HepG2 (cell line): ENCODE measurements around the gene CD9. TPM values are rescaled to one million over a fixed set of nuclear protein-coding genes. Genes with fewer than 3 reads are reported as not detected.
A peak's percentile ranks its signal among the peaks of the same experiment; 100 is the strongest.

Experiments used
- CEBPG ChIP-seq: IDR thresholded peaks from 2 replicates; pipeline ENCODE4 v1.6.1; 2016
- CERS6 ChIP-seq: sonication (generic); formaldehyde crosslinking; IDR thresholded peaks from 2 replicates; pipeline ENCODE4 v1.5.0; 2020; ENCODE audit warnings: missing genetic modification reagents
- HMG20A ChIP-seq: IDR thresholded peaks from 2 replicates; pipeline ENCODE4 v1.6.1; 2016; ENCODE audit warnings: borderline replicate concordance
- IKZF5 ChIP-seq: IDR thresholded peaks from 2 replicates; pipeline ENCODE4 v1.6.1; 2018; ENCODE audit warnings: missing genetic modification reagents, mild to moderate bottlenecking, missing compliant biosample characterization
- IRX3 ChIP-seq: sonication (generic); formaldehyde crosslinking; IDR thresholded peaks from 2 replicates; pipeline ENCODE4 v1.8.1; 2023; ENCODE audit warnings: mild to moderate bottlenecking, low read depth, missing genetic modification reagents, borderline replicate concordance
- KDM5B ChIP-seq: sonication (generic); formaldehyde crosslinking; IDR thresholded peaks from 2 replicates; pipeline ENCODE4 v1.4.0; 2020; ENCODE audit warnings: missing genetic modification reagents, mild to moderate bottlenecking, borderline replicate concordance
- MEIS1 ChIP-seq: sonication (generic); formaldehyde crosslinking; IDR thresholded peaks from 2 replicates; pipeline ENCODE4 v1.9.0; 2021; ENCODE audit warnings: mild to moderate bottlenecking, missing genetic modification reagents, moderate library complexity, borderline replicate concordance
- NCOR1 ChIP-seq: fragments of 200-600 bp; sonication (generic); IDR thresholded peaks from 2 replicates; pipeline ENCODE4 v1.7.0; 2017; ENCODE audit warnings: antibody characterized with exemption, low read length, borderline replicate concordance
- RAD21 ChIP-seq: fragments of 450-650 bp; formaldehyde crosslinking; IDR thresholded peaks from 2 replicates; pipeline ENCODE4 v1.5.0; 2020; ENCODE audit warnings: mild to moderate bottlenecking
- RFX1 ChIP-seq: fragments of 450-650 bp; IDR thresholded peaks from 2 replicates; pipeline ENCODE4 v1.6.1; 2017
- SIX1 ChIP-seq: sonication (generic); formaldehyde crosslinking; IDR thresholded peaks from 2 replicates; pipeline ENCODE4 v1.4.0; 2020; ENCODE audit warnings: missing genetic modification reagents, borderline replicate concordance
- ZC3H4 ChIP-seq: sonication (generic); formaldehyde crosslinking; IDR thresholded peaks from 2 replicates; pipeline ENCODE4 v1.4.0; 2020; ENCODE audit warnings: missing genetic modification reagents, borderline replicate concordance
- ZNF446 ChIP-seq: sonication (generic); formaldehyde crosslinking; IDR thresholded peaks from 2 replicates; pipeline ENCODE4 v1.5.0; 2020; ENCODE audit warnings: mild to moderate bottlenecking, missing genetic modification reagents
- ZNF530 ChIP-seq: sonication (generic); formaldehyde crosslinking; IDR thresholded peaks from 2 replicates; pipeline ENCODE4 v1.5.0; 2020; ENCODE audit warnings: low read depth, mild to moderate bottlenecking, missing genetic modification reagents
- ZNF546 ChIP-seq: sonication (generic); formaldehyde crosslinking; conservative IDR thresholded peaks from 2 replicates; pipeline ENCODE4 v1.8.1; 2023; ENCODE audit warnings: mild to moderate bottlenecking, missing genetic modification reagents
- ZSCAN12 ChIP-seq: sonication (generic); formaldehyde crosslinking; IDR thresholded peaks from 2 replicates; pipeline ENCODE4 v1.9.0; 2021; ENCODE audit warnings: mild to moderate bottlenecking, missing genetic modification reagents
- polyA plus RNA-seq, 8 experiments: library from polyadenylated mRNA; depleted of rRNA in 3 of 8; stranded (reverse) in 7 of 8; unstranded in 1 of 8; fragments of >200 nt; fragmentation: Illumina TruSeq in 4 of 8; extraction: Trizol in 4 of 8; gene quantifications; 2 replicates each; pipeline versions ENCODE4 v1.2.1 to v1.2.3, GENCODE V29; 2011 to 2016; ENCODE audit warnings: low read depth in 4 of 8, missing spikeins in 1 of 8, mixed read lengths in 1 of 8; ENCODE audit not compliant: insufficient read depth in 1 of 8
- total RNA-seq, 5 experiments: library from RNA; depleted of rRNA; stranded (reverse); fragments of >200 nt; fragmentation: Illumina TruSeq; extraction: Trizol; gene quantifications; 2 replicates each; pipeline ENCODE4 v1.2.3, GENCODE V29; 2016; ENCODE audit warnings: low read depth in 1 of 5
- TF ChIP-seq, protein P1 (sequence below): sonication (generic); formaldehyde crosslinking; IDR thresholded peaks from 2 replicates; pipeline ENCODE4 v1.4.0; 2020; ENCODE audit warnings: missing genetic modification reagents
- TF ChIP-seq, protein P2 (sequence below), 2 experiments: IDR thresholded peaks; 2 replicates each; pipeline ENCODE4 v1.6.1; 2011 to 2012; ENCODE audit warnings: low read length in 2 of 2, borderline replicate concordance in 1 of 2, low read depth in 1 of 2, mild to moderate bottlenecking in 1 of 2, moderate library complexity in 1 of 2
- TF ChIP-seq, protein P3 (sequence below): sonication (generic); formaldehyde crosslinking; IDR thresholded peaks from 2 replicates; pipeline ENCODE4 v1.5.0; 2020; ENCODE audit warnings: missing genetic modification reagents

Gene CD9
- total and polyA plus RNA-seq, 2 of the 13 experiments (the other 11 are each of a cell fraction or from before 2014, with no cell fraction given) = 5.8 to 38.3 TPM

DNA sequence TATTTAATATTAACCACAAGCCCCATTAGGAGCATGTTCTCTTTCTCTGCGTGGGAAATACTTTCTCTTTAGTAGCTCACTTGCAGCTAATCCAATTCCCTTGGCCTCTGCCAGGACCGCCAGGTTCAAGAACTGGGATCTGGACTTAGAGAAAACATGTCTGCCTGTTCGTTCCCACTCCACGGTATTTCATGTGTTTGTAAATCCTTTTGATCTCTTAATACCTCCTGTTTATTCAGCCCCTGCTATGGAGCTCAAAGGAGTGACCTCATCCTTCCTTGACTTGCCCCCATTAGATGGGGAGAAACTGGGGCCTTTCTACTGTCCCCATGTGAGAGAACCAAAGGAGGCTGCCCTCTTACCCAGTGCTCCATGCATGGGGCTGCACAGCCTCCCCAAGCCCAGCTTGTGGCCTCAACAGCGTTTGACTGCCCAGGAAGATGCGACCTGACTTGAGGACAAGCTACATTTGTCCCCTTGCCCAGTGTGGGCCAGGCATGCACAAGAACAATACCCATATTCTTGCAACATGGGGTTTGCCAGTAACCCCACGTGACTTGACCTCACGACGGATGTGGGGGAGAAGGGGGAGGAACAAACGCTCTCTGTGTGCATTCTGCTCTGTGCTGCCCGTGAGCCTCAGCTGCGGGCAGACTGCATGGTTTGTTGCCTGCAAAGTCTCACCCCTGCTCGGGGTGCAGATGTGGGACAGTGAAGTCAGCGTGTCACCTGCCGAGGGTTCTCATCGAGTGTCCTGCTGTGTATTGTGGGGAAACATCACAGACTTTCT, 30.3 kb downstream of the CD9 start (continued):
- TF ChIP-seq, protein P1, sequence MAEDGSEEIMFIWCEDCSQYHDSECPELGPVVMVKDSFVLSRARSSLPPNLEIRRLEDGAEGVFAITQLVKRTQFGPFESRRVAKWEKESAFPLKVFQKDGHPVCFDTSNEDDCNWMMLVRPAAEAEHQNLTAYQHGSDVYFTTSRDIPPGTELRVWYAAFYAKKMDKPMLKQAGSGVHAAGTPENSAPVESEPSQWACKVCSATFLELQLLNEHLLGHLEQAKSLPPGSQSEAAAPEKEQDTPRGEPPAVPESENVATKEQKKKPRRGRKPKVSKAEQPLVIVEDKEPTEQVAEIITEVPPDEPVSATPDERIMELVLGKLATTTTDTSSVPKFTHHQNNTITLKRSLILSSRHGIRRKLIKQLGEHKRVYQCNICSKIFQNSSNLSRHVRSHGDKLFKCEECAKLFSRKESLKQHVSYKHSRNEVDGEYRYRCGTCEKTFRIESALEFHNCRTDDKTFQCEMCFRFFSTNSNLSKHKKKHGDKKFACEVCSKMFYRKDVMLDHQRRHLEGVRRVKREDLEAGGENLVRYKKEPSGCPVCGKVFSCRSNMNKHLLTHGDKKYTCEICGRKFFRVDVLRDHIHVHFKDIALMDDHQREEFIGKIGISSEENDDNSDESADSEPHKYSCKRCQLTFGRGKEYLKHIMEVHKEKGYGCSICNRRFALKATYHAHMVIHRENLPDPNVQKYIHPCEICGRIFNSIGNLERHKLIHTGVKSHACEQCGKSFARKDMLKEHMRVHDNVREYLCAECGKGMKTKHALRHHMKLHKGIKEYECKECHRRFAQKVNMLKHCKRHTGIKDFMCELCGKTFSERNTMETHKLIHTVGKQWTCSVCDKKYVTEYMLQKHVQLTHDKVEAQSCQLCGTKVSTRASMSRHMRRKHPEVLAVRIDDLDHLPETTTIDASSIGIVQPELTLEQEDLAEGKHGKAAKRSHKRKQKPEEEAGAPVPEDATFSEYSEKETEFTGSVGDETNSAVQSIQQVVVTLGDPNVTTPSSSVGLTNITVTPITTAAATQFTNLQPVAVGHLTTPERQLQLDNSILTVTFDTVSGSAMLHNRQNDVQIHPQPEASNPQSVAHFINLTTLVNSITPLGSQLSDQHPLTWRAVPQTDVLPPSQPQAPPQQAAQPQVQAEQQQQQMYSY (CRISPR knock-in tag) = no peak
- peak; percentile 75; the same call in 1 of the 2 replicates for TF ChIP-seq KDM5B (CRISPR knock-in tag)
- TF ChIP-seq CEBPG (CRISPR knock-in tag) = peak; percentile 92
- TF ChIP-seq ZSCAN12 = no peak
- no peak for TF ChIP-seq ZNF530
- TF ChIP-seq CERS6 (CRISPR knock-in tag) = no peak
- TF ChIP-seq ZNF446 (CRISPR knock-in tag) = no peak
- no peak for TF ChIP-seq ZC3H4
- TF ChIP-seq MEIS1 = no peak
- TF ChIP-seq HMG20A (CRISPR knock-in tag) = peak; percentile 89
- TF ChIP-seq ZNF546 (CRISPR knock-in tag) = no peak
- TF ChIP-seq, protein P2, sequence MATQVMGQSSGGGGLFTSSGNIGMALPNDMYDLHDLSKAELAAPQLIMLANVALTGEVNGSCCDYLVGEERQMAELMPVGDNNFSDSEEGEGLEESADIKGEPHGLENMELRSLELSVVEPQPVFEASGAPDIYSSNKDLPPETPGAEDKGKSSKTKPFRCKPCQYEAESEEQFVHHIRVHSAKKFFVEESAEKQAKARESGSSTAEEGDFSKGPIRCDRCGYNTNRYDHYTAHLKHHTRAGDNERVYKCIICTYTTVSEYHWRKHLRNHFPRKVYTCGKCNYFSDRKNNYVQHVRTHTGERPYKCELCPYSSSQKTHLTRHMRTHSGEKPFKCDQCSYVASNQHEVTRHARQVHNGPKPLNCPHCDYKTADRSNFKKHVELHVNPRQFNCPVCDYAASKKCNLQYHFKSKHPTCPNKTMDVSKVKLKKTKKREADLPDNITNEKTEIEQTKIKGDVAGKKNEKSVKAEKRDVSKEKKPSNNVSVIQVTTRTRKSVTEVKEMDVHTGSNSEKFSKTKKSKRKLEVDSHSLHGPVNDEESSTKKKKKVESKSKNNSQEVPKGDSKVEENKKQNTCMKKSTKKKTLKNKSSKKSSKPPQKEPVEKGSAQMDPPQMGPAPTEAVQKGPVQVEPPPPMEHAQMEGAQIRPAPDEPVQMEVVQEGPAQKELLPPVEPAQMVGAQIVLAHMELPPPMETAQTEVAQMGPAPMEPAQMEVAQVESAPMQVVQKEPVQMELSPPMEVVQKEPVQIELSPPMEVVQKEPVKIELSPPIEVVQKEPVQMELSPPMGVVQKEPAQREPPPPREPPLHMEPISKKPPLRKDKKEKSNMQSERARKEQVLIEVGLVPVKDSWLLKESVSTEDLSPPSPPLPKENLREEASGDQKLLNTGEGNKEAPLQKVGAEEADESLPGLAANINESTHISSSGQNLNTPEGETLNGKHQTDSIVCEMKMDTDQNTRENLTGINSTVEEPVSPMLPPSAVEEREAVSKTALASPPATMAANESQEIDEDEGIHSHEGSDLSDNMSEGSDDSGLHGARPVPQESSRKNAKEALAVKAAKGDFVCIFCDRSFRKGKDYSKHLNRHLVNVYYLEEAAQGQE (IDR thresholded peaks at IDR 0.05; ENCODE audit: borderline replicate concordance in 1 of 2, low read depth in 1 of 2, low read length in 2 of 2) = no peak
- TF ChIP-seq SIX1 = no peak
- TF ChIP-seq RFX1 = no peak
- TF ChIP-seq, protein P3, sequence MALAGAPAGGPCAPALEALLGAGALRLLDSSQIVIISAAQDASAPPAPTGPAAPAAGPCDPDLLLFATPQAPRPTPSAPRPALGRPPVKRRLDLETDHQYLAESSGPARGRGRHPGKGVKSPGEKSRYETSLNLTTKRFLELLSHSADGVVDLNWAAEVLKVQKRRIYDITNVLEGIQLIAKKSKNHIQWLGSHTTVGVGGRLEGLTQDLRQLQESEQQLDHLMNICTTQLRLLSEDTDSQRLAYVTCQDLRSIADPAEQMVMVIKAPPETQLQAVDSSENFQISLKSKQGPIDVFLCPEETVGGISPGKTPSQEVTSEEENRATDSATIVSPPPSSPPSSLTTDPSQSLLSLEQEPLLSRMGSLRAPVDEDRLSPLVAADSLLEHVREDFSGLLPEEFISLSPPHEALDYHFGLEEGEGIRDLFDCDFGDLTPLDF (CRISPR knock-in tag) = no peak
- peak; percentile 13; the same call in 1 of the 2 replicates for TF ChIP-seq RAD21 (CRISPR knock-in tag)
- TF ChIP-seq NCOR1 = peak; percentile 59; the same call in 1 of the 2 replicates
- no peak for TF ChIP-seq IRX3 (CRISPR knock-in tag)
- peak; percentile 70; the same call in 1 of the 2 replicates for TF ChIP-seq IKZF5 (CRISPR knock-in tag)
